Prostate gland (tissue), 2 donors: ENCODE measurements around the gene CD1D. TPM values are rescaled to one million over a fixed set of nuclear protein-coding genes. Genes with fewer than 3 reads are reported as not detected.
A peak's percentile ranks its signal among the peaks of the same experiment; 100 is the strongest.
"Not testable (repeated sequence)": the region's sequence is repeated elsewhere in the genome, so short reads cannot be mapped to it uniquely, and the experiment has no call there.

Experiments
- DNase-seq: peaks from one replicate; pipeline ENCODE4 v3.0.0-alpha.2; 2019; ENCODE audit warnings: low spot score
- H3K27ac ChIP-seq, 2 donors: fragments of 200-600 bp; sonication (generic); 2 replicates each; pipeline ENCODE4 v1.5.1; 2017 to 2019
- H3K27me3 ChIP-seq: fragments of 200-600 bp; sonication (generic); replicated peaks from 2 replicates; pipeline ENCODE4 v1.5.1; 2019; ENCODE audit not compliant: insufficient read depth
- H3K36me3 ChIP-seq, 2 donors: fragments of 200-600 bp; sonication (generic); 1 replicate in 1 of 2; 2 replicates in 1 of 2; pipeline versions ENCODE4 v1.5.1 to v1.8.1; 2017 to 2019
- H3K4me1 ChIP-seq: fragments of 200-600 bp; sonication (generic); replicated peaks from 2 replicates; pipeline ENCODE4 v1.5.1; 2019
- H3K4me3 ChIP-seq, 2 donors: fragments of 200-600 bp; sonication (generic); 2 replicates each; pipeline ENCODE4 v1.5.1; 2017 to 2019
- H3K9me3 ChIP-seq: fragments of 200-600 bp; sonication (generic); 2 replicates; pipeline ENCODE4 v1.5.1; 2017
- POLR2A ChIP-seq: fragments of 450-650 bp; IDR thresholded peaks from one replicate; pipeline ENCODE4 v1.6.1; 2016; ENCODE audit warnings: antibody characterized with exemption, mild to moderate bottlenecking
- POLR2AphosphoS5 ChIP-seq: sonication (generic); formaldehyde crosslinking; IDR thresholded peaks from one replicate; pipeline ENCODE4 v1.6.1; 2017; ENCODE audit warnings: antibody characterized with exemption
- WGBS: methylation state at CpG from one replicate; pipeline ENCODE4 v1.1.5; 2018; 5-methylcytosine and 5-hydroxymethylcytosine counted together
- intact Hi-C: fragments of 100-400 bp; cut with DNase I; formaldehyde crosslinking; loops from one replicate; pipeline ENCODE4 v1.14.2; 2022
- total RNA-seq, 2 donors: library from RNA; depleted of rRNA; stranded (reverse); fragments of >200 nt; gene quantifications; one replicate each; pipeline ENCODE4 v1.1.0, GENCODE V29; 2016
- TF ChIP-seq, protein P1 (sequence below), 4 experiments: fragments of 200-600 bp in 2 of 4; fragments of 450-650 bp in 2 of 4; sonication (generic) in 2 of 4; IDR thresholded peaks; 1 replicate in 3 of 4; 2 replicates in 1 of 4; pipeline ENCODE4 v1.5.1; 2016 to 2019; ENCODE audit warnings: antibody characterized with exemption in 4 of 4, mild to moderate bottlenecking in 2 of 4, moderate library complexity in 2 of 4

Gene CD1D
- total RNA-seq, 2 donors from 2014 or later, result 1.3 to 3.1 TPM

DNA sequence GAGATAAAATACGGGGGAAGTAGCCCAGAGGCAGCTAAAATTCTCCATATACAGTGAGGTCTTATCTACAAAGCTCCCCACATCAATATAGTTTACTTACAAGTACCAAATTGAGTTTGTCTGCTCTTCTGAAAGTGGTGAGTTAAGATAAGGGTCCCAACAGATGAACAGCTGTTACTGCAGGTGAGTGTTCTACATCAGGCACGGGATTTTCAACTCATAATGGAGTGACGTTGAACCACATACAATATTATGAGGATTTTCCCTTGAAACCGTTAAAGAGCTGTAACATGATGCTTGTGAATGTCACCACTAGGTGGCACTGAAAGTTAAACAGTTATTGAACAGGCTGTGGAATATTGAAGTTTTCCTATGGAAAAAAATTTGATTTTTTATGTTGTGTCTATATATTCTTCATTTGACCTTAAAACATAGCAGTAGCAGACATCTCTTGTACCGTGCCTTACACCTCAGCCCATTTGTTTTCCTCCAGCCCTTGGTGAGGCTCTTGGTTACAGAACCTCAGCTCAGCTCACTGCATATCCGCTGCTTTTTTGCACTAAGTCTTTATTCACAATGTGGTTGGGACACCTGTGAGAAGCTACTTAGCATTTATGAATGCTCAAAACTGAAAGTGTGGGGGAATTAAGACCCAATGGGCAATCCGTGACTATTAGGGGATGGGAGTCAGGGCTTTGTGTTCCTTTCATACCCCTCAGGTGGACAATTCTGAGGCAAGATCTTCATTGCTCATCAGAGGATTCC is 23.2 kb downstream of the CD1D start:
- Histone ChIP-seq H3K36me3 (no peaks in the 10 kb centered on the region), H3K4me3 (no peak overlapping the region), H3K9me3 (no peaks in the 10 kb centered on the region), H3K4me1 (no peaks in the 10 kb centered on the region), H3K27me3 (no peaks in the 10 kb centered on the region), H3K27ac (no peak overlapping the region)
- peak; percentile 34 for DNase-seq
- intact Hi-C loops, result loop anchor here (5.0 to 10.0 kb wide), 2 partner anchors 793 to 871 kb away; partner anchors contain the start of gene AIM2
- TF ChIP-seq, protein P1, sequence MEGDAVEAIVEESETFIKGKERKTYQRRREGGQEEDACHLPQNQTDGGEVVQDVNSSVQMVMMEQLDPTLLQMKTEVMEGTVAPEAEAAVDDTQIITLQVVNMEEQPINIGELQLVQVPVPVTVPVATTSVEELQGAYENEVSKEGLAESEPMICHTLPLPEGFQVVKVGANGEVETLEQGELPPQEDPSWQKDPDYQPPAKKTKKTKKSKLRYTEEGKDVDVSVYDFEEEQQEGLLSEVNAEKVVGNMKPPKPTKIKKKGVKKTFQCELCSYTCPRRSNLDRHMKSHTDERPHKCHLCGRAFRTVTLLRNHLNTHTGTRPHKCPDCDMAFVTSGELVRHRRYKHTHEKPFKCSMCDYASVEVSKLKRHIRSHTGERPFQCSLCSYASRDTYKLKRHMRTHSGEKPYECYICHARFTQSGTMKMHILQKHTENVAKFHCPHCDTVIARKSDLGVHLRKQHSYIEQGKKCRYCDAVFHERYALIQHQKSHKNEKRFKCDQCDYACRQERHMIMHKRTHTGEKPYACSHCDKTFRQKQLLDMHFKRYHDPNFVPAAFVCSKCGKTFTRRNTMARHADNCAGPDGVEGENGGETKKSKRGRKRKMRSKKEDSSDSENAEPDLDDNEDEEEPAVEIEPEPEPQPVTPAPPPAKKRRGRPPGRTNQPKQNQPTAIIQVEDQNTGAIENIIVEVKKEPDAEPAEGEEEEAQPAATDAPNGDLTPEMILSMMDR (IDR thresholded peaks at IDR 0.05), result peak; percentile 65 to 74 (median 68)
- no peak for TF ChIP-seq POLR2A
- TF ChIP-seq POLR2AphosphoS5, result no peak
- 15% methylated on average over 7 of the region's 7 CpGs for WGBS

DNA sequence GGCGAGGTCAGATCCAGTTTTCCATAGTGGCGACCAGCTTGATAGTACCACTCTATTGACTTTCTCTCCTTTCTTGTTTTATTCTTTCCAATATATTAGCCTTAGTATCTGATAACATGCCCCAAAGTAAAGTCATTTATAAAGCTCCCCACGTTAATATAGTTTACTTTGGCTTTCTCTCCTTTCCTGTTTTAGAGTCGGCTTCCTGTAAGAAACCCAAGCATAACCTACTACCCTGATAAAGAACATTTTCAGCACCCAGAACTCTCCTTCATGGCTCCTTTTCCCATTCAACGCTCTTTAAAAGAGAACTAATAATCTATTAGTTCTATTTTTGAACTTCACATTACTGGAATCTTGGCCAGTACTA is 23.7 kb downstream of the CD1D start:
- WGBS, result 25% methylated on average over 5 of the region's 5 CpGs
- TF ChIP-seq POLR2A (no peak), POLR2AphosphoS5 (no peak)
- TF ChIP-seq, protein P1 (IDR thresholded peaks at IDR 0.05), result no peak
- intact Hi-C loops, result loop anchor here (5.0 to 10.0 kb wide), 2 partner anchors 793 to 870 kb away; partner anchors contain the start of gene AIM2
- H3K9me3 ChIP-seq, result no peaks in the 10 kb centered on the region
- no peaks in the 10 kb centered on the region for H3K36me3 ChIP-seq
- H3K27me3 ChIP-seq, result no peaks in the 10 kb centered on the region
- no peak for DNase-seq
- H3K4me3 ChIP-seq, result no peak overlapping the region
- no peaks in the 10 kb centered on the region for H3K4me1 ChIP-seq
- no peak overlapping the region for H3K27ac ChIP-seq

DNA sequence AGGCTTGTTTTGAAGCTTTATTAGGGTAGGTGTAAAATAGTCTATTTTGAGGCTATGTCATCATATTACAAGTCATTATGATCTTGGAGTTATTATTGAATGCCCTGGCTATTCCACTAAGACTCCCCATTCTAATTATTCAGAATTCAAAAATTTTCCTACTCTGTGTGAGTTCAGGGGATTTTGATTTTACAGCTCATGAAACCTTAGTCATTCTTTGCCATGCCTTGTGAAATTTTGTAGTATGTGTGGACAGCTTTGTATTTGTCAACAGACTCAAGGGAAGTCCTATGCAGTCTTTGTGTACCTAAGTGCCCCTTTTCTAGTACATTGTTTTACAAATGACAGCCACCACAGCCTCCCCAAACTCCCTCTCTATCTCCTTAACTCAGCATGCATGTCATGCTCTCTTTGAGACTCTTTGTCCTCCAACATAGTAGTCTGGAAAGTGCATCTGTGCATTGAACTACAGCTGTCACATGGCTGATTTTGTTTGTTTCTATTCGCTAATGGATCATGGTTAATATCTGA is 28.0 kb downstream of the CD1D start:
- TF ChIP-seq, protein P1 (IDR thresholded peaks at IDR 0.05), result no peak
- no peak for TF ChIP-seq POLR2A
- TF ChIP-seq POLR2AphosphoS5, result no peak
- Histone ChIP-seq H3K36me3 (no peaks in the 10 kb centered on the region), H3K9me3 (no peaks in the 10 kb centered on the region), H3K27me3 (no peaks in the 10 kb centered on the region), H3K27ac (no peak overlapping the region), H3K4me3 (no peak overlapping the region), H3K4me1 (no peaks in the 10 kb centered on the region)
- intact Hi-C loops, result loop anchor here (10.0 kb wide), 1 partner anchor 866 kb away; the partner anchor contains the start of gene AIM2
- WGBS, result 86% methylated on average over 1 of the region's 1 CpG
- DNase-seq, result no peak

DNA sequence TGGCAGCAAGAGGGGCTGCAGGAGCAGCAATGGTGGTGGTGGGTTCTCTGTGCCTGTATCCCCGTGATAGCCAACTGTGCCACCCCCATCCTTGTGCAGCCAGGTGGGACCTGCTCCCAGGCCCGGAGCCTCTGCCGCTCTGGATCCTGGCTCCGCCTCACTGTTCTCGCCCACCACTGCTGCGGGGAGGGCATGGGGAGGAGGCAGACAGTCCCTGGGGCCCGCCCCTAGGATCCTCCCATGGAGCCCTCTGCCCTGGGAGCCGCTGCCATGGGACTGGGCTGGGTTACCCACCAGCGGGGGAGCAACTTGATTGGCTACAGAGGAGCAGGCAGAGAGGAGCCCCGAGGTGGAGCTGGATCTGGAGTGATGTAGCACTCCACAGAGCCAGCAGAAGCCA is 31.6 kb downstream of the CD1D start:
- no peaks in the 10 kb centered on the region for H3K27me3 ChIP-seq
- H3K4me1 ChIP-seq, result no peaks in the 10 kb centered on the region
- TF ChIP-seq POLR2AphosphoS5 (no peak), POLR2A (no peak)
- TF ChIP-seq, protein P1 (IDR thresholded peaks at IDR 0.05), result no peak
- no peak overlapping the region for H3K27ac ChIP-seq
- H3K4me3 ChIP-seq, result no peak overlapping the region
- H3K36me3 ChIP-seq, result no peaks in the 10 kb centered on the region
- no peak for DNase-seq
- 72% methylated on average over 10 of the region's 10 CpGs for WGBS
- intact Hi-C loops, result no loop called here
- H3K9me3 ChIP-seq, result no peaks in the 10 kb centered on the region

DNA sequence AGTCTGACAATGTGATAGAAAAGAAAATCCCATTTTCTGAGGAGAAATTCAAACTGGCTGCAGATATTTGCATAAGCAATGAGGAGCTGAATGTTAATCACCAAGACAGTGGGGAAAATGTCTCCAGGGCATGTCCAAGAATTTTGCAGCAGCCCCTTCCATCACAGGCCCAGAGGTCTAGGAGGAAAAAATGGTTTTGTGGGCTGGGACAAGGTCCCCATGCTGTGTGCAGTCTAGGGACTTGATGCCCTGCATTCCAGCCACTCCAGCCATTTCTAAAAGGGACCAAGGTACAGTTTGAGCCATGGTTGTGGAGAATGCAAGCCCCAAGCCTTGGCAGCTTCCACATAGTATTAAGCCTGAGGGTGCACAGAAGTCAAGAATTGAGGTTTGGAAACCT is 42.8 kb downstream of the CD1D start:
- H3K4me1 ChIP-seq, intact Hi-C loops, H3K27ac ChIP-seq, H3K9me3 ChIP-seq, DNase-seq, H3K27me3 ChIP-seq, H3K4me3 ChIP-seq, H3K36me3 ChIP-seq: not testable (repeated sequence)
